ENCODE data around the gene BLACAT1. TPM values are rescaled to one million over a fixed set of nuclear protein-coding genes. Genes with fewer than 3 reads are reported as not detected.

Gene BLACAT1
- total and polyA plus RNA-seq, 2 of the 13 experiments (the other 11 are each of a cell fraction or from before 2014, with no cell fraction given): 1.2 to 2.8 TPM

DNA sequence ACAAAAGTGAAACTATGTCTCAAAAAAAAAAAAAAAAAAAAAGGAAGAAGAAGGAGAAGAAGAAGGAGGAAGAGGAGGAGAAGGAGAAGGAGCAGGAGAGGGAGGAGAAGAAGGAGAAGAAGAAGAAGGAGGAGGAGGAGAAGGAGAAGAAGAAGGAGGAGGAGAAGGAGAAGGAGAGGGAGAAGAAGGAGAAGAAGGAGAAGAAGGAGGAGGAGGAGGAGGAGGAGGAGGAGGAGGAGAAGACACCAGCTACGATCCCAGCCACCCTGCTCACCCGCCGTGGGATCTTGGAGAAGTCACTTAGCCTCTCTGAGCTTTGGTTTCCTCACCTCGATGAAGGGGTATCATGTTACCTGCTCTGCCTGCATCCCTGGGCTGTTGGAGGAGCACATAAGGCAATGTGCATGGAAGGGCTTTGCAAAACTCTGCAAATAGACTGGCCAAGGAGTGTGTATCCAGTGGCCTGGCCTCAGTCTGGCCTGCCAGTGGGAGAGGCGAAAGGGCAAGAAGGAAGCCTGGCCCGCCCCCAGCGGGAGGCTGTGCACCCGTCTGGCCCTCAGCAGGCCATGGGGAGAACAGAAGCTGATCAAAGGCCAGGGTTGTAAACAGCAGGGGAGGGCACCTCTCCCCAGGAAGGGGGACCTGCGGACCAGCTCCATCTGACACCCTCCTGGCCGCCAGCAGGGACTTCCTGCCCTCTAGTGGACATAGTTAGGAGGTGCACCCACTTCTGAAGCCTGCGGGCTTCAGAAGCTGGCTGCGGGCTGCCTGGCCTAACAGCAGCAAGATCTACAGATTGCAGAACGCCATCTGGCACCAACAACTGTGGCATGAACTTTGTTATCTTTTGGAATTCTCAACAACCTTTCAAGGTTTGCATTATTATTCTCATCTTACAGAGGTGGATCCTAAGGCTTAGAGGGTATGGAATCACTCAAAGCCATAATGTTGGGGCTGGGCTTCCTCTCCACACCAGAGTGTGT, 29.4 kb upstream of the BLACAT1 start (continued):
- TF ChIP-seq, protein P1, sequence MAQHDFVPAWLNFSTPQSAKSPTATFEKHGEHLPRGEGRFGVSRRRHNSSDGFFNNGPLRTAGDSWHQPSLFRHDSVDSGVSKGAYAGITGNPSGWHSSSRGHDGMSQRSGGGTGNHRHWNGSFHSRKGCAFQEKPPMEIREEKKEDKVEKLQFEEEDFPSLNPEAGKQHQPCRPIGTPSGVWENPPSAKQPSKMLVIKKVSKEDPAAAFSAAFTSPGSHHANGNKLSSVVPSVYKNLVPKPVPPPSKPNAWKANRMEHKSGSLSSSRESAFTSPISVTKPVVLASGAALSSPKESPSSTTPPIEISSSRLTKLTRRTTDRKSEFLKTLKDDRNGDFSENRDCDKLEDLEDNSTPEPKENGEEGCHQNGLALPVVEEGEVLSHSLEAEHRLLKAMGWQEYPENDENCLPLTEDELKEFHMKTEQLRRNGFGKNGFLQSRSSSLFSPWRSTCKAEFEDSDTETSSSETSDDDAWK (CRISPR knock-in tag; IDR thresholded peaks at IDR 0.05): no peak
- TF ChIP-seq ZC3H4 (CRISPR knock-in tag; IDR thresholded peaks at IDR 0.05; ENCODE audit: borderline replicate concordance) (no peak), EZH2 (conservative IDR thresholded peaks at IDR 0.05; ENCODE audit: low read depth, low read length) (no peak), ZNF143 (CRISPR knock-in tag; IDR thresholded peaks at IDR 0.05) (no peak), ZNF326 (CRISPR knock-in tag; IDR thresholded peaks at IDR 0.05; ENCODE audit: borderline replicate concordance) (no peak), FOXJ3 (CRISPR knock-in tag; IDR thresholded peaks at IDR 0.05; ENCODE audit: borderline replicate concordance) (peak; percentile 86; the same call in 1 of the 2 replicates), CREB1 (IDR thresholded peaks at IDR 0.05) (no peak), CREB1 (CRISPR knock-in tag; IDR thresholded peaks at IDR 0.05) (no peak), KAT7 (CRISPR knock-in tag; IDR thresholded peaks at IDR 0.05; ENCODE audit: borderline replicate concordance) (no peak), ZNF337 (CRISPR knock-in tag; IDR thresholded peaks at IDR 0.05; ENCODE audit: borderline replicate concordance, low read depth) (no peak), CBX1 (IDR thresholded peaks at IDR 0.05; ENCODE audit: low read depth) (no peak), NCOA5 (CRISPR knock-in tag; IDR thresholded peaks at IDR 0.05) (no peak), TOPORS (CRISPR knock-in tag; IDR thresholded peaks at IDR 0.05) (no peak), CENPBD1 (CRISPR knock-in tag; IDR thresholded peaks at IDR 0.05; ENCODE audit: borderline replicate concordance, low read depth) (no peak), TEF (CRISPR knock-in tag; IDR thresholded peaks at IDR 0.05) (no peak), MTA1 (CRISPR knock-in tag; IDR thresholded peaks at IDR 0.05; ENCODE audit: borderline replicate concordance) (no peak; the same call in 1 of the 2 replicates), ZBTB7A (CRISPR knock-in tag; IDR thresholded peaks at IDR 0.05) (peak; percentile 58; the same call in 1 of the 2 replicates)
- TF ChIP-seq, protein P2, sequence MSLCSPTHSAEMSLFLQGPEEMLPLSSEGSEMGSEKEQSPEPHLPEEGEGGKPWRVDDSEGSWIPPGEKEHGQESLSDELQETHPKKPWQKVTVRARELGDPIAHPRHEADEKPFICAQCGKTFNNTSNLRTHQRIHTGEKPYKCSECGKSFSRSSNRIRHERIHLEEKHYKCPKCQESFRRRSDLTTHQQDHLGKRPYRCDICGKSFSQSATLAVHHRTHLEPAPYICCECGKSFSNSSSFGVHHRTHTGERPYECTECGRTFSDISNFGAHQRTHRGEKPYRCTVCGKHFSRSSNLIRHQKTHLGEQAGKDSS (CRISPR knock-in tag; IDR thresholded peaks at IDR 0.05; ENCODE audit: borderline replicate concordance, low read depth): no peak; the same call in 1 of the 2 replicates
- TF ChIP-seq, protein P3, sequence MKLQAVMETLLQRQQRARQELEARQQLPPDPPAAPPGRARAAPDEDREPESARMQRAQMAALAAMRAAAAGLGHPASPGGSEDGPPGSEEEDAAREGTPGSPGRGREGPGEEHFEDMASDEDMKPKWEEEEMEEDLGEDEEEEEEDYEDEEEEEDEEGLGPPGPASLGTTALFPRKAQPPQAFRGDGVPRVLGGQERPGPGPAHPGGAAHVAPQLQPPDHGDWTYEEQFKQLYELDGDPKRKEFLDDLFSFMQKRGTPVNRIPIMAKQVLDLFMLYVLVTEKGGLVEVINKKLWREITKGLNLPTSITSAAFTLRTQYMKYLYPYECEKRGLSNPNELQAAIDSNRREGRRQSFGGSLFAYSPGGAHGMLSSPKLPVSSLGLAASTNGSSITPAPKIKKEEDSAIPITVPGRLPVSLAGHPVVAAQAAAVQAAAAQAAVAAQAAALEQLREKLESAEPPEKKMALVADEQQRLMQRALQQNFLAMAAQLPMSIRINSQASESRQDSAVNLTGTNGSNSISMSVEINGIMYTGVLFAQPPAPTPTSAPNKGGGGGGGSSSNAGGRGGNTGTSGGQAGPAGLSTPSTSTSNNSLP (IDR thresholded peaks at IDR 0.05; ENCODE audit: low read depth, low read length): 0 out of 2 replicates have a peak, but pooled peaks have one; percentile 48
- TF ChIP-seq, protein P4, sequence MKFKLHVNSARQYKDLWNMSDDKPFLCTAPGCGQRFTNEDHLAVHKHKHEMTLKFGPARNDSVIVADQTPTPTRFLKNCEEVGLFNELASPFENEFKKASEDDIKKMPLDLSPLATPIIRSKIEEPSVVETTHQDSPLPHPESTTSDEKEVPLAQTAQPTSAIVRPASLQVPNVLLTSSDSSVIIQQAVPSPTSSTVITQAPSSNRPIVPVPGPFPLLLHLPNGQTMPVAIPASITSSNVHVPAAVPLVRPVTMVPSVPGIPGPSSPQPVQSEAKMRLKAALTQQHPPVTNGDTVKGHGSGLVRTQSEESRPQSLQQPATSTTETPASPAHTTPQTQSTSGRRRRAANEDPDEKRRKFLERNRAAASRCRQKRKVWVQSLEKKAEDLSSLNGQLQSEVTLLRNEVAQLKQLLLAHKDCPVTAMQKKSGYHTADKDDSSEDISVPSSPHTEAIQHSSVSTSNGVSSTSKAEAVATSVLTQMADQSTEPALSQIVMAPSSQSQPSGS (CRISPR knock-in tag; IDR thresholded peaks at IDR 0.05): peak; percentile 67; the same call in 1 of the 2 replicates
- TF ChIP-seq, protein P5, sequence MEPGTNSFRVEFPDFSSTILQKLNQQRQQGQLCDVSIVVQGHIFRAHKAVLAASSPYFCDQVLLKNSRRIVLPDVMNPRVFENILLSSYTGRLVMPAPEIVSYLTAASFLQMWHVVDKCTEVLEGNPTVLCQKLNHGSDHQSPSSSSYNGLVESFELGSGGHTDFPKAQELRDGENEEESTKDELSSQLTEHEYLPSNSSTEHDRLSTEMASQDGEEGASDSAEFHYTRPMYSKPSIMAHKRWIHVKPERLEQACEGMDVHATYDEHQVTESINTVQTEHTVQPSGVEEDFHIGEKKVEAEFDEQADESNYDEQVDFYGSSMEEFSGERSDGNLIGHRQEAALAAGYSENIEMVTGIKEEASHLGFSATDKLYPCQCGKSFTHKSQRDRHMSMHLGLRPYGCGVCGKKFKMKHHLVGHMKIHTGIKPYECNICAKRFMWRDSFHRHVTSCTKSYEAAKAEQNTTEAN (CRISPR knock-in tag; conservative IDR thresholded peaks at IDR 0.05): no peak

All from HepG2 (cell line).